Mesenchymal stem cell (in vitro differentiated cells and primary cell): Measurements from ENCODE around the gene ANKFN1.
A peak's percentile ranks its signal among the peaks of the same experiment; 100 is the strongest.

Experiments used
- DNase-seq: peaks from one replicate; pipeline ENCODE4 v3.0.0-alpha.2; 2013
- H2AFZ ChIP-seq: one replicate; pipeline ENCODE4 v1.6.1; 2013; ENCODE audit warnings: low read depth, mild to moderate bottlenecking, control low read depth, inconsistent platforms, low read length, moderate library complexity
- H2AK5ac ChIP-seq: 2 replicates; pipeline ENCODE4 v1.6.1; 2013; ENCODE audit warnings: low read length, moderate library complexity, mild to moderate bottlenecking, inconsistent platforms; ENCODE audit not compliant: severe bottlenecking
- H2BK120ac ChIP-seq: one replicate; pipeline ENCODE4 v1.6.1; 2013; ENCODE audit warnings: low read depth, mild to moderate bottlenecking, inconsistent platforms, low read length, moderate library complexity
- H2BK12ac ChIP-seq, 2 experiments: one replicate each; pipeline ENCODE4 v1.6.1; 2013; ENCODE audit warnings: inconsistent platforms in 2 of 2, low read length in 2 of 2, mild to moderate bottlenecking in 2 of 2, moderate library complexity in 2 of 2, control low read depth in 1 of 2
- H2BK15ac ChIP-seq: one replicate; pipeline ENCODE4 v1.6.1; 2013; ENCODE audit warnings: mild to moderate bottlenecking, low read depth, inconsistent platforms; ENCODE audit not compliant: poor library complexity, severe bottlenecking
- H2BK5ac ChIP-seq: 2 replicates; pipeline ENCODE4 v1.6.1; 2013; ENCODE audit warnings: low read depth, mild to moderate bottlenecking, low read length, control low read depth, inconsistent platforms; ENCODE audit not compliant: poor library complexity, severe bottlenecking
- H3K14ac ChIP-seq, 2 experiments: one replicate each; pipeline ENCODE4 v1.6.1; 2013; ENCODE audit warnings: inconsistent platforms in 2 of 2, low read length in 2 of 2, control low read depth in 1 of 2, mild to moderate bottlenecking in 1 of 2, moderate library complexity in 1 of 2
- H3K18ac ChIP-seq, 2 experiments: one replicate each; pipeline ENCODE4 v1.6.1; 2013; ENCODE audit warnings: inconsistent platforms in 2 of 2, low read length in 2 of 2, control low read depth in 1 of 2, low read depth in 1 of 2, mild to moderate bottlenecking in 1 of 2
- H3K23ac ChIP-seq, 2 experiments: one replicate each; pipeline ENCODE4 v1.6.1; 2013; ENCODE audit warnings: inconsistent platforms in 2 of 2, low read length in 2 of 2, mild to moderate bottlenecking in 2 of 2, moderate library complexity in 2 of 2, control low read depth in 1 of 2
- H3K27ac ChIP-seq: 2 replicates; pipeline ENCODE4 v1.5.1; 2013; ENCODE audit warnings: mild to moderate bottlenecking, moderate library complexity, low read length, control low read depth, inconsistent platforms; ENCODE audit not compliant: poor library complexity, severe bottlenecking
- H3K27me3 ChIP-seq, 2 experiments: 2 replicates each; pipeline versions ENCODE4 v1.6.1 to v1.7.0; 2013; ENCODE audit warnings: low read length in 2 of 2, mild to moderate bottlenecking in 2 of 2, moderate library complexity in 2 of 2, control low read depth in 1 of 2, inconsistent platforms in 1 of 2; ENCODE audit not compliant: control insufficient read depth in 1 of 2, insufficient read depth in 1 of 2
- H3K36me3 ChIP-seq, 2 experiments: 2 replicates each; pipeline versions ENCODE4 v1.6.1 to v1.7.0; 2013; ENCODE audit warnings: low read length in 2 of 2, control low read depth in 1 of 2, inconsistent platforms in 1 of 2, low read depth in 1 of 2, mild to moderate bottlenecking in 1 of 2; ENCODE audit not compliant: insufficient read depth in 2 of 2, control insufficient read depth in 1 of 2
- H3K4ac ChIP-seq, 2 experiments: one replicate each; pipeline ENCODE4 v1.6.1; 2013; ENCODE audit warnings: inconsistent platforms in 2 of 2, low read length in 2 of 2, mild to moderate bottlenecking in 2 of 2, moderate library complexity in 2 of 2, control low read depth in 1 of 2, low read depth in 1 of 2
- H3K4me1 ChIP-seq: 2 replicates; pipeline ENCODE4 v1.6.1; 2013; ENCODE audit warnings: low read depth, low read length, control low read depth; ENCODE audit not compliant: control insufficient read depth, insufficient read depth
- H3K4me2 ChIP-seq: 2 replicates; pipeline ENCODE4 v1.6.1; 2013; ENCODE audit warnings: low read length, mild to moderate bottlenecking, inconsistent platforms; ENCODE audit not compliant: poor library complexity, severe bottlenecking
- H3K4me3 ChIP-seq, 2 experiments: 2 replicates each; pipeline versions ENCODE4 v1.5.1 to v1.7.0; 2013; ENCODE audit warnings: low read length in 2 of 2, mild to moderate bottlenecking in 2 of 2, control low read depth in 1 of 2, low read depth in 1 of 2; ENCODE audit not compliant: insufficient read depth in 1 of 2
- H3K79me1 ChIP-seq: replicated peaks from 2 replicates; pipeline ENCODE4 v1.6.1; 2013; ENCODE audit warnings: mild to moderate bottlenecking, control low read depth, low read length, inconsistent platforms; ENCODE audit not compliant: poor library complexity, severe bottlenecking
- H3K9ac ChIP-seq: 2 replicates; pipeline ENCODE4 v1.7.0; 2013; ENCODE audit warnings: mild to moderate bottlenecking, low read length, moderate library complexity
- H3K9me3 ChIP-seq: 2 replicates; pipeline ENCODE4 v1.7.0; 2013; ENCODE audit warnings: mild to moderate bottlenecking, low read length; ENCODE audit not compliant: control insufficient read depth
- H4K8ac ChIP-seq: one replicate; pipeline ENCODE4 v1.6.1; 2013; ENCODE audit warnings: inconsistent platforms, mild to moderate bottlenecking, low read length, moderate library complexity
- H4K91ac ChIP-seq: one replicate; pipeline ENCODE4 v1.6.1; 2013; ENCODE audit warnings: mild to moderate bottlenecking, low read length, inconsistent platforms
- WGBS: methylation state at CpG from one replicate; pipeline ENCODE4 v1.1.7; 2013; ENCODE audit warnings: mixed read lengths; 5-methylcytosine and 5-hydroxymethylcytosine counted together

The ANKFN1 gene

GRCh38 chr17:56119191-56119590 is 34.1 kb upstream of the ANKFN1 start:
- no peak overlapping the region for H4K8ac ChIP-seq
- no peak overlapping the region for H2BK12ac ChIP-seq
- 33% methylated on average over 2 of the region's 2 CpGs for WGBS
- no peak overlapping the region for H2BK15ac ChIP-seq
- no peaks in the 10 kb centered on the region for H3K36me3 ChIP-seq
- no peak overlapping the region for H2AFZ ChIP-seq
- H3K27me3 ChIP-seq: peaks cover 0 to 76% of the 10 kb centered on the region in 2 experiments
- H3K9me3 ChIP-seq: no peaks in the 10 kb centered on the region
- H3K18ac ChIP-seq: no peak overlapping the region
- H3K14ac ChIP-seq: no peak overlapping the region
- no peak overlapping the region for H3K23ac ChIP-seq
- H3K4me3 ChIP-seq: no peak overlapping the region
- no peak overlapping the region for H3K4ac ChIP-seq
- H2BK120ac ChIP-seq: no peak overlapping the region
- no peak overlapping the region for H3K27ac ChIP-seq
- H2BK5ac ChIP-seq: no peak overlapping the region
- no peak overlapping the region for H3K4me2 ChIP-seq
- no peak overlapping the region for H3K9ac ChIP-seq
- no peaks in the 10 kb centered on the region for H3K79me1 ChIP-seq
- no peak overlapping the region for H2AK5ac ChIP-seq
- no peak for DNase-seq
- no peak overlapping the region for H4K91ac ChIP-seq
- H3K4me1 ChIP-seq: no peaks in the 10 kb centered on the region

- Histone ChIP-seq H3K36me3 (no peaks in the 10 kb centered on the region), H2AK5ac (no peak overlapping the region), H3K27me3 (peaks cover 0 to 76% of the 10 kb centered on the region in 2 experiments), H3K4ac (no peak overlapping the region), H3K9me3 (no peaks in the 10 kb centered on the region), H3K4me1 (no peaks in the 10 kb centered on the region), H2BK15ac (no peak overlapping the region), H3K4me2 (no peak overlapping the region), H3K4me3 (no peak overlapping the region), H3K18ac (no peak overlapping the region), H2BK5ac (no peak overlapping the region), H3K79me1 (no peaks in the 10 kb centered on the region), H3K14ac (no peak overlapping the region), H3K23ac (no peak overlapping the region), H2BK120ac (no peak overlapping the region), H4K91ac (no peak overlapping the region), H4K8ac (no peak overlapping the region), H3K27ac (no peak overlapping the region), H2BK12ac (no peak overlapping the region), H2AFZ (no peak overlapping the region), H3K9ac (no peak overlapping the region)
- DNase-seq: no peak
- 69% methylated on average over 4 of the region's 4 CpGs for WGBS
Observed at GRCh38 chr17:56119936-56120335, 33.3 kb upstream of the ANKFN1 start.

- no peak overlapping the region for H4K91ac ChIP-seq
- H3K79me1 ChIP-seq: no peaks in the 10 kb centered on the region
- no peak overlapping the region for H2AFZ ChIP-seq
- H2BK15ac ChIP-seq: no peak overlapping the region
- no peak overlapping the region for H2BK12ac ChIP-seq
- H3K9ac ChIP-seq: no peak overlapping the region
- H3K4me2 ChIP-seq: no peak overlapping the region
- WGBS: 82% methylated on average over 9 of the region's 9 CpGs
- no peak for DNase-seq
- H3K18ac ChIP-seq: no peak overlapping the region
- no peak overlapping the region for H2AK5ac ChIP-seq
- no peak overlapping the region for H3K4me3 ChIP-seq
- H2BK5ac ChIP-seq: no peak overlapping the region
- H3K4me1 ChIP-seq: no peaks in the 10 kb centered on the region
- no peak overlapping the region for H4K8ac ChIP-seq
- no peak overlapping the region for H2BK120ac ChIP-seq
- no peak overlapping the region for H3K27ac ChIP-seq
- no peak overlapping the region for H3K4ac ChIP-seq
- H3K9me3 ChIP-seq: no peaks in the 10 kb centered on the region
- no peak overlapping the region for H3K23ac ChIP-seq
- peaks cover 0 to 77% of the 10 kb centered on the region in 2 experiments for H3K27me3 ChIP-seq
- H3K36me3 ChIP-seq: no peaks in the 10 kb centered on the region
- no peak overlapping the region for H3K14ac ChIP-seq
Observed at GRCh38 chr17:56121191-56122051, 31.9 kb upstream of the ANKFN1 start.

- H3K79me1 ChIP-seq: no peaks in the 10 kb centered on the region
- no peaks in the 10 kb centered on the region for H3K4me1 ChIP-seq
- peak; percentile 37 for DNase-seq
- H2AK5ac ChIP-seq: no peak overlapping the region
- no peak overlapping the region for H3K18ac ChIP-seq
- no peak overlapping the region for H2AFZ ChIP-seq
- H3K9ac ChIP-seq: no peak overlapping the region
- H3K4me2 ChIP-seq: no peak overlapping the region
- H2BK12ac ChIP-seq: no peak overlapping the region
- H3K4me3 ChIP-seq: no peak overlapping the region
- no peak overlapping the region for H4K91ac ChIP-seq
- H3K4ac ChIP-seq: no peak overlapping the region
- H3K36me3 ChIP-seq: no peaks in the 10 kb centered on the region
- no peak overlapping the region for H3K14ac ChIP-seq
- no peak overlapping the region for H3K27ac ChIP-seq
- no peak overlapping the region for H3K23ac ChIP-seq
- peaks cover 0 to 45% of the 10 kb centered on the region in 2 experiments for H3K27me3 ChIP-seq
- H2BK5ac ChIP-seq: no peak overlapping the region
- no peak overlapping the region for H4K8ac ChIP-seq
- H2BK120ac ChIP-seq: no peak overlapping the region
- WGBS: 62% methylated on average over 11 of the region's 14 CpGs
- H2BK15ac ChIP-seq: no peak overlapping the region
- no peaks in the 10 kb centered on the region for H3K9me3 ChIP-seq
Observed at GRCh38 chr17:56125830-56126819, 27.1 kb upstream of the ANKFN1 start.
